ENCODE results near the gene SKI.

DNA sequence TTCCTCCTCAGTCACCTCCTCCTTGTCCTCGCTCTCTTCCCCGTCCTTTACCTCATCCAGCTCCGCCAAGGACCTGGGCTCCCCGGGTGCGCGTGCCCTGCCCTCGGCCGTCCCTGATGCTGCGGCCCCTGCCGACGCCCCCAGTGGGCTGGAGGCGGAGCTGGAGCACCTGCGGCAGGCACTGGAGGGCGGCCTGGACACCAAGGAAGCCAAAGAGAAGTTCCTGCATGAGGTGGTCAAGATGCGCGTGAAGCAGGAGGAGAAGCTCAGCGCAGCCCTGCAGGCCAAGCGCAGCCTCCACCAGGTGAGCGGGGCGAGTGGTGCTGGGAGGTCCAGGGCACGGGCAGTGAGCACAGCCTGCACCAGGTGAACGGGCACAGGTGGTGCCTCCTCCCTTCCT lies 76.2 kb downstream of the SKI start:
- TF ChIP-seq SRSF1 (IDR thresholded peaks at IDR 0.05; ENCODE audit: low read depth, low read length) (no peak), ZKSCAN8 (CRISPR knock-in tag; IDR thresholded peaks at IDR 0.05) (no peak), ZFX (CRISPR knock-in tag; IDR thresholded peaks at IDR 0.05) (no peak)

All from K562 (cell line).